HG03060 (cell line): ENCODE measurements around the gene ZSCAN29.
A peak's percentile ranks its signal among the peaks of the same experiment; 100 is the strongest.

Source experiments
- ATAC-seq: cut with Tn5 transposase; IDR thresholded peaks from one replicate; pipeline ENCODE4 v1.9.1; 2021; ENCODE audit warnings: low read depth, moderate number of reproducible peaks; ENCODE audit not compliant: unreplicated experiment

ZSCAN29 gene

GRCh38 chr15:43352693-43353382, 18.0 kb downstream of the ZSCAN29 start:
- no peak for ATAC-seq

GRCh38 chr15:43347114-43347513, 23.7 kb downstream of the ZSCAN29 start:
- no peak for ATAC-seq

- no peak for ATAC-seq
Observed at GRCh38 chr15:43346305-43346704, 24.5 kb downstream of the ZSCAN29 start.

GRCh38 chr15:43330780-43331087, 40.1 kb downstream of the ZSCAN29 start:
- ATAC-seq, result peak; percentile 17

- peak; percentile 87 for ATAC-seq
Observed at GRCh38 chr15:43329960-43330779, 40.7 kb downstream of the ZSCAN29 start, which contains the start of gene LCMT2. TSS of gene LCMT2 (minus strand) at chr15:43330573. CDS start at chr15:43330489, 84 bp downstream.

GRCh38 chr15:43329217-43329959, 41.5 kb downstream of the ZSCAN29 start:
- no peak for ATAC-seq

- no peak for ATAC-seq
Observed at GRCh38 chr15:43325039-43325684, 45.7 kb downstream of the ZSCAN29 start.

GRCh38 chr15:43318990-43319771, 51.7 kb downstream of the ZSCAN29 start:
- ATAC-seq, result no peak

- ATAC-seq, result no peak
Observed at GRCh38 chr15:43317566-43318184, 53.2 kb downstream of the ZSCAN29 start.

- ATAC-seq, result no peak
Observed at GRCh38 chr15:43316971-43317346, 53.9 kb downstream of the ZSCAN29 start.

- ATAC-seq, result no peak
Observed at GRCh38 chr15:43316016-43316970, 54.5 kb downstream of the ZSCAN29 start.

GRCh38 chr15:43314171-43314570, 56.7 kb downstream of the ZSCAN29 start:
- no peak for ATAC-seq

- ATAC-seq, result no peak
Observed at GRCh38 chr15:43312378-43312777, 58.5 kb downstream of the ZSCAN29 start.
